T-helper 17 cell (primary cell): ENCODE measurements around the gene KIF26B. TPM values are rescaled to one million over a fixed set of nuclear protein-coding genes. Genes with fewer than 3 reads are reported as not detected.
A peak's percentile ranks its signal among the peaks of the same experiment; 100 is the strongest.

ENCODE experiments used
- ATAC-seq: fragments of 150-1000 bp; cut with Tn5 transposase; 2 replicates; pipeline ENCODE4 v1.10.0; 2021; ENCODE audit warnings: mild to moderate bottlenecking, moderate library complexity
- DNase-seq, 3 donors: peaks; one replicate each; pipeline versions ENCODE4 v3.0.0 to v3.0.0-alpha.2; 2020 to 2021
- H3K9me3 ChIP-seq: one replicate; pipeline ENCODE4 v1.7.0; 2013; ENCODE audit warnings: low read length, mild to moderate bottlenecking; ENCODE audit not compliant: control insufficient read depth, poor library complexity, severe bottlenecking
- H3K27ac Mint-ChIP-seq: one replicate; pipeline ENCODE4 v1.8.0; 2022; ENCODE audit warnings: mild to moderate bottlenecking, moderate library complexity, mixed read lengths
- H3K27me3 Mint-ChIP-seq: one replicate; pipeline ENCODE4 v1.8.0; 2022; ENCODE audit warnings: mixed read lengths
- H3K36me3 Mint-ChIP-seq: one replicate; pipeline ENCODE4 v1.8.0; 2022; ENCODE audit warnings: low read depth, mixed read lengths
- H3K4me1 Mint-ChIP-seq: one replicate; pipeline ENCODE4 v1.8.0; 2022; ENCODE audit warnings: mild to moderate bottlenecking, mixed read lengths
- H3K4me3 Mint-ChIP-seq: one replicate; pipeline ENCODE4 v1.8.0; 2022; ENCODE audit warnings: mild to moderate bottlenecking, moderate library complexity, mixed read lengths
- total RNA-seq, 4 donors: library from RNA in 2 of 4; stranded (reverse) in 2 of 4; gene quantifications; one replicate each; pipeline ENCODE4 v1.2.3 and lab custom pipeline; 2022 to 2026

Gene KIF26B
- total RNA-seq, 2 donors from 2014 or later: not detected

GRCh38 chr1:245148069-245148468 is 6.7 kb upstream of the KIF26B start:
- H3K4me3 Mint-ChIP-seq: no peak overlapping the region
- no peaks in the 10 kb centered on the region for H3K4me1 Mint-ChIP-seq
- no peak overlapping the region for H3K27ac Mint-ChIP-seq
- peaks cover 2% of the 10 kb centered on the region for H3K9me3 ChIP-seq
- H3K36me3 Mint-ChIP-seq: no peaks in the 10 kb centered on the region
- ATAC-seq (no peak), DNase-seq (no peak)
- H3K27me3 Mint-ChIP-seq: peaks cover 46% of the 10 kb centered on the region

- no peak for ATAC-seq
- peaks cover 3% of the 10 kb centered on the region for H3K4me1 Mint-ChIP-seq
- H3K27ac Mint-ChIP-seq: no peak overlapping the region
- H3K4me3 Mint-ChIP-seq: no peak overlapping the region
- DNase-seq: no peak
- peaks cover 53% of the 10 kb centered on the region for H3K27me3 Mint-ChIP-seq
- H3K36me3 Mint-ChIP-seq: no peaks in the 10 kb centered on the region
- peaks cover 2% of the 10 kb centered on the region for H3K9me3 ChIP-seq
Observed at GRCh38 chr1:245148861-245149260, 5.9 kb upstream of the KIF26B start.

- DNase-seq (peak; percentile 21 to 32 (median 30)), ATAC-seq (peak; percentile 44)
- H3K4me1 Mint-ChIP-seq: peaks cover 13% of the 10 kb centered on the region
- peaks cover 67% of the 10 kb centered on the region for H3K27me3 Mint-ChIP-seq
- peaks cover 2% of the 10 kb centered on the region for H3K36me3 Mint-ChIP-seq
- H3K4me3 Mint-ChIP-seq: peak overlapping the region; percentile 91
- H3K9me3 ChIP-seq: peaks cover 2% of the 10 kb centered on the region
- H3K27ac Mint-ChIP-seq: no peak overlapping the region
Observed at GRCh38 chr1:245153081-245153551, 1.7 kb upstream of the KIF26B start.

- H3K27me3 Mint-ChIP-seq: peaks cover 65% of the 10 kb centered on the region
- peaks cover 13% of the 10 kb centered on the region for H3K4me1 Mint-ChIP-seq
- ATAC-seq (no peak), DNase-seq (no peak)
- peak overlapping the region; percentile 91 for H3K4me3 Mint-ChIP-seq
- H3K9me3 ChIP-seq: peaks cover 2% of the 10 kb centered on the region
- no peak overlapping the region for H3K27ac Mint-ChIP-seq
- peaks cover 2% of the 10 kb centered on the region for H3K36me3 Mint-ChIP-seq
Observed at GRCh38 chr1:245153552-245154428, 995 bp upstream of the KIF26B start.

- Mint-ChIP-seq H3K36me3 (peaks cover 4% of the 10 kb centered on the region), H3K27ac (no peak overlapping the region), H3K27me3 (peaks cover 66% of the 10 kb centered on the region), H3K4me1 (peaks cover 13% of the 10 kb centered on the region), H3K4me3 (peak overlapping the region; percentile 85)
- DNase-seq: no peak
- no peak for ATAC-seq
- peaks cover 2% of the 10 kb centered on the region for H3K9me3 ChIP-seq
Observed at GRCh38 chr1:245155272-245156040, 671 bp downstream of the KIF26B start.

- no peak overlapping the region for H3K27ac Mint-ChIP-seq
Observed at GRCh38 chr1:245156041-245156735, 1.4 kb downstream of the KIF26B start.

GRCh38 chr1:245156736-245157505 is 2.1 kb downstream of the KIF26B start:
- Mint-ChIP-seq H3K27me3 (peaks cover 51% of the 10 kb centered on the region), H3K4me1 (peaks cover 13% of the 10 kb centered on the region), H3K4me3 (peak overlapping the region; percentile 89), H3K36me3 (peaks cover 4% of the 10 kb centered on the region), H3K27ac (no peak overlapping the region)
- H3K9me3 ChIP-seq: peaks cover 2% of the 10 kb centered on the region
- DNase-seq: no peak
- no peak for ATAC-seq

More at GRCh38 chr1:245156041-245156735, 1.4 kb downstream of the KIF26B start:
- peaks cover 58% of the 10 kb centered on the region for H3K27me3 Mint-ChIP-seq
- H3K4me3 Mint-ChIP-seq: peak overlapping the region; percentile 85
- ATAC-seq (peak; percentile 92), DNase-seq (peak; percentile 50 to 73 (median 53))
- peaks cover 13% of the 10 kb centered on the region for H3K4me1 Mint-ChIP-seq
- H3K36me3 Mint-ChIP-seq: peaks cover 4% of the 10 kb centered on the region
- peaks cover 2% of the 10 kb centered on the region for H3K9me3 ChIP-seq

- H3K4me1 Mint-ChIP-seq: peaks cover 11% of the 10 kb centered on the region
- ATAC-seq (no peak), DNase-seq (no peak)
- H3K4me3 Mint-ChIP-seq: no peak overlapping the region
- peaks cover 4% of the 10 kb centered on the region for H3K36me3 Mint-ChIP-seq
- no peaks in the 10 kb centered on the region for H3K9me3 ChIP-seq
- H3K27me3 Mint-ChIP-seq: peaks cover 43% of the 10 kb centered on the region
- H3K27ac Mint-ChIP-seq: no peak overlapping the region
Observed at GRCh38 chr1:245158913-245159312, 4.1 kb downstream of the KIF26B start.

GRCh38 chr1:245160288-245160687 is 5.5 kb downstream of the KIF26B start:
- Mint-ChIP-seq H3K27me3 (peaks cover 52% of the 10 kb centered on the region), H3K4me1 (peaks cover 5% of the 10 kb centered on the region)

GRCh38 chr1:245160741-245161400 is 6.1 kb downstream of the KIF26B start:
- H3K36me3 Mint-ChIP-seq: peaks cover 4% of the 10 kb centered on the region
- H3K9me3 ChIP-seq: no peaks in the 10 kb centered on the region
- peaks cover 53% of the 10 kb centered on the region for H3K27me3 Mint-ChIP-seq
- no peak overlapping the region for H3K27ac Mint-ChIP-seq
- no peak for ATAC-seq
- no peak overlapping the region for H3K4me3 Mint-ChIP-seq
- H3K4me1 Mint-ChIP-seq: peaks cover 5% of the 10 kb centered on the region
- no peak for DNase-seq

More at GRCh38 chr1:245160288-245160687, 5.5 kb downstream of the KIF26B start:
- H3K4me3 Mint-ChIP-seq: no peak overlapping the region
- H3K27ac Mint-ChIP-seq: no peak overlapping the region
- DNase-seq: no peak
- no peak for ATAC-seq
- H3K9me3 ChIP-seq: no peaks in the 10 kb centered on the region
- H3K36me3 Mint-ChIP-seq: peaks cover 4% of the 10 kb centered on the region

- Mint-ChIP-seq H3K36me3 (peaks cover 4% of the 10 kb centered on the region), H3K27me3 (peaks cover 60% of the 10 kb centered on the region), H3K4me1 (peaks cover 7% of the 10 kb centered on the region), H3K4me3 (no peak overlapping the region), H3K27ac (no peak overlapping the region)
- no peaks in the 10 kb centered on the region for H3K9me3 ChIP-seq
- DNase-seq (no peak), ATAC-seq (no peak)
Observed at GRCh38 chr1:245161866-245162265, 7.1 kb downstream of the KIF26B start.

GRCh38 chr1:245166471-245166885 is 11.7 kb downstream of the KIF26B start:
- H3K4me1 Mint-ChIP-seq: peaks cover 3% of the 10 kb centered on the region
- peaks cover 75% of the 10 kb centered on the region for H3K27me3 Mint-ChIP-seq
- H3K9me3 ChIP-seq: no peaks in the 10 kb centered on the region
- no peaks in the 10 kb centered on the region for H3K36me3 Mint-ChIP-seq
- no peak for ATAC-seq
- no peak overlapping the region for H3K4me3 Mint-ChIP-seq
- no peak overlapping the region for H3K27ac Mint-ChIP-seq
- no peak for DNase-seq
